ENCODE data around the gene PRELID3B. TPM values are rescaled to one million over a fixed set of nuclear protein-coding genes. Genes with fewer than 3 reads are reported as not detected.

Gene PRELID3B
- total RNA-seq, 1 experiment from 2014 or later = 181 TPM

GRCh38 chr20:58987790-58988564 is 54.6 kb downstream of the PRELID3B start:
- no peak overlapping the region for H3K4me3 ChIP-seq (ENCODE audit: low read length)
- H3K79me2 ChIP-seq (ENCODE audit: low read length) = peaks cover 47% of the 10 kb centered on the region
- no peak overlapping the region for H3K4me2 ChIP-seq (ENCODE audit: low read length)
- POLR2A ChIA-PET (ENCODE audit: unreplicated experiment) = no interaction called here
- no peak overlapping the region for H3K9ac ChIP-seq (ENCODE audit: low read length)
- H3K9me2 ChIP-seq (replicated peaks; ENCODE audit: low read length) = no peaks in the 10 kb centered on the region
- intact Hi-C loops (cut with micrococcal nuclease) = no loop called here
- H4K20me1 ChIP-seq (ENCODE audit: low read length) = peaks cover 24% of the 10 kb centered on the region
- CTCF ChIA-PET = no interaction called here
- H3K4me1 ChIP-seq (ENCODE audit: insufficient read depth, low read length) = no peaks in the 10 kb centered on the region; the same call in 1 of the 2 replicates
- no peak for DNase-seq
- no peaks in the 10 kb centered on the region for H3K27me3 ChIP-seq (ENCODE audit: low read length)
- no peak for ATAC-seq
- no TSS peak for BruUV-seq (replicated peaks)
- H3F3A ChIP-seq (ENCODE audit: low read length, unreplicated experiment) = no peaks in the 10 kb centered on the region
- no peak overlapping the region for H2AFZ ChIP-seq (ENCODE audit: low read length)
- H3K9me3 ChIP-seq (ENCODE audit: low read length) = no peaks in the 10 kb centered on the region
- H3K36me3 ChIP-seq (ENCODE audit: low read depth, low read length) = peaks cover 74% of the 10 kb centered on the region
- H3K27ac ChIP-seq (ENCODE audit: low read length) = no peak overlapping the region
- no peak for TF ChIP-seq CTCF (conservative IDR thresholded peaks at IDR 0.05; ENCODE audit: low read depth, low read length)
- TF ChIP-seq EZH2 (IDR thresholded peaks at IDR 0.05; ENCODE audit: low read length, unreplicated experiment) = no peak
- no peak for TF ChIP-seq EZH2phosphoT487 (IDR thresholded peaks at IDR 0.05; ENCODE audit: borderline replicate concordance, low read length)

- Histone ChIP-seq H3K4me2 (ENCODE audit: low read length) (no peak overlapping the region), H3K27me3 (ENCODE audit: low read length) (no peaks in the 10 kb centered on the region), H3K4me1 (ENCODE audit: insufficient read depth, low read length) (peaks cover 7% of the 10 kb centered on the region; the same call in 1 of the 2 replicates), H2AFZ (ENCODE audit: low read length) (no peak overlapping the region), H3K36me3 (ENCODE audit: low read depth, low read length) (peaks cover 65% of the 10 kb centered on the region), H3K9me2 (replicated peaks; ENCODE audit: low read length) (no peaks in the 10 kb centered on the region), H3K9me3 (ENCODE audit: low read length) (no peaks in the 10 kb centered on the region), H3F3A (ENCODE audit: low read length, unreplicated experiment) (no peaks in the 10 kb centered on the region), H3K4me3 (ENCODE audit: low read length) (no peak overlapping the region), H3K27ac (ENCODE audit: low read length) (no peak overlapping the region), H3K9ac (ENCODE audit: low read length) (no peak overlapping the region), H4K20me1 (ENCODE audit: low read length) (peaks cover 24% of the 10 kb centered on the region), H3K79me2 (ENCODE audit: low read length) (peaks cover 56% of the 10 kb centered on the region)
- no TSS peak for BruUV-seq (replicated peaks)
- no peak for TF ChIP-seq CTCF (conservative IDR thresholded peaks at IDR 0.05; ENCODE audit: low read depth, low read length)
- intact Hi-C loops (cut with micrococcal nuclease) = no loop called here
- no peak for DNase-seq
- POLR2A ChIA-PET (ENCODE audit: unreplicated experiment) = no interaction called here
- no peak for ATAC-seq
- CTCF ChIA-PET = no interaction called here
These were observed 55.5 kb downstream of the PRELID3B start for GRCh38 chr20:58986968-58987517.

- peaks cover 7% of the 10 kb centered on the region; the same call in 1 of the 2 replicates for H3K4me1 ChIP-seq (ENCODE audit: insufficient read depth, low read length)
- H3K4me2 ChIP-seq (ENCODE audit: low read length) = no peak overlapping the region
- POLR2A ChIA-PET (ENCODE audit: unreplicated experiment) = no interaction called here
- peaks cover 62% of the 10 kb centered on the region for H3K79me2 ChIP-seq (ENCODE audit: low read length)
- no peaks in the 10 kb centered on the region for H3K9me2 ChIP-seq (replicated peaks; ENCODE audit: low read length)
- DNase-seq (no peak), ATAC-seq (no peak)
- no peaks in the 10 kb centered on the region for H3F3A ChIP-seq (ENCODE audit: low read length, unreplicated experiment)
- no peak overlapping the region for H3K4me3 ChIP-seq (ENCODE audit: low read length)
- H3K36me3 ChIP-seq (ENCODE audit: low read depth, low read length) = peaks cover 59% of the 10 kb centered on the region
- intact Hi-C loops (cut with micrococcal nuclease) = no loop called here
- CTCF ChIA-PET = no interaction called here
- H3K27me3 ChIP-seq (ENCODE audit: low read length) = no peaks in the 10 kb centered on the region
- peaks cover 24% of the 10 kb centered on the region for H4K20me1 ChIP-seq (ENCODE audit: low read length)
- TF ChIP-seq EZH2phosphoT487 (IDR thresholded peaks at IDR 0.05; ENCODE audit: borderline replicate concordance, low read length) (no peak), EZH2 (IDR thresholded peaks at IDR 0.05; ENCODE audit: low read length, unreplicated experiment) (no peak), CTCF (conservative IDR thresholded peaks at IDR 0.05; ENCODE audit: low read depth, low read length) (no peak)
- no TSS peak for BruUV-seq (replicated peaks)
- no peaks in the 10 kb centered on the region for H3K9me3 ChIP-seq (ENCODE audit: low read length)
- no peak overlapping the region for H2AFZ ChIP-seq (ENCODE audit: low read length)
- H3K27ac ChIP-seq (ENCODE audit: low read length) = no peak overlapping the region
- H3K9ac ChIP-seq (ENCODE audit: low read length) = no peak overlapping the region
These were observed 56.2 kb downstream of the PRELID3B start for GRCh38 chr20:58986286-58986967.
